ENCODE results near the gene PCDH12.
"Not testable (repeated sequence)": the region's sequence is repeated elsewhere in the genome, so short reads cannot be mapped to it uniquely, and the experiment has no call there.

PCDH12 gene

DNA sequence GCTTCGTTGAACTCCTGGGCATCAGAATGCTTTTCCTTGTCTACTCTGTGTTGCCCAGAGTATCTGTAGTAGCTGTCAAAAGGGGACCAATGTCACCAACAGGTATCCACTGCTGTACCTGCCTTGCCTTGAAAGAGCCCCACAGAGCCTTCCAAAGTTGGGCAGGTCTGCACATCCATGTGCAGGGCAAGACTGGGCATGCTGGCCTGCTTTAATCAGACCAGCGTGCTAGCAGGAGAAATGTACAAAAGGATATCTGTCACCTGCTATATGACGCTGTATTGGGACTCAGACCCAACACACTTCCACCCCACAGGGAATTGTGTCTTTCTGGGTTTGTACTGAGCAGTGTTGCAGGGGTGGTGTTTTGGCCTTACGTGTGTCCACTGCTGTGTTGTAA lies 22.5 kb downstream of the PCDH12 start:
- no peak for DNase-seq

DNA sequence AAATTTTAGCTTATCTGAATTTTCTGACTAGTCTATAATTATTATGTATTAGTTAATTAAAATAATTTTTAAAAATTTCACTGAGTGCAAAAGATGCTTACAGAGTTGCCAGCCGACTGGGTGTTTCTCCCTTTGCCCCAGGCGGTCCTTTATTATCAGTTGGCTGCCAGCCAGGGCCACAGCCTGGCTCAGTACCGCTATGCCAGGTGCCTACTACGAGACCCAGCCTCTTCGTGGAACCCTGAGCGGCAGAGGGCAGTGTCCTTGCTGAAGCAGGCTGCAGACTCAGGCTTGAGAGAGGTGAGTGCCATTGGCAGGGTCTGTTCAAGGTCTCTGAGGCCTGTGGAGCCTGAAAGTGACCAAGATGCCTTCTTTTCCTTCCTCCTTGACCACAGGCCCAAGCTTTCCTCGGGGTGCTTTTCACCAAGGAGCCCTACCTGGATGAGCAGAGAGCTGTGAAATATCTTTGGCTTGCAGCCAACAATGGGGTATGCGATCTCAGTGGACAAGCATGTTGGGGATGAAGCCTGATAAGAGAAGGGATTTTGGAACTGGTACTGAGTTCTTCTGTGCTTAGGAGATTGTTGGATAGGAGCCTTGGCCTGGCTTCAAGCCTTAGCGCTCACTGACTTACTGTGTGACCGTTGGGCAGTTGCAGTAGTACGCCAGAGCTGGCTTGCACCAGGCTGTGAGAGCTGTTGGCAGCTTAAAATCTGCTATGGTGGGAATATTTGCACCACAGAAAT lies 23.7 kb downstream of the PCDH12 start:
- no peak for DNase-seq

DNA sequence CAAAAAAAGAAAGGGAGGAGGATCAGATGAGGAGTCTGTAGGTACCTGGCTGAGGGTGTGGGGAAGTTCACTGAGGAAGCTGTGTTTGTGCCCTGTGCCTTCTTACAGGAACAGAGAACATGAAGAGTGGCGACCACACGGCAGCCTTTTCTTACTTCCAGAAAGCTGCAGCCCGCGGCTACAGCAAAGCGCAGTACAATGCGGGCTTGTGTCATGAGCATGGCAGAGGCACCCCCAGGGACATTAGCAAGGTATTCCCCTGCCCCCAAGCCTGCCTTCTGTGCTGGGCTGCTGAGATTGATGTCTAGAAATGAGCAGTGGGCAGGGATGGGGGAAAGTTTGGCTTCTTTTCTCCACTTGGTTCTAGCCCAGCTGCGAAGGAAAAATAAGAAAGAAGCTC lies 24.9 kb downstream of the PCDH12 start:
- DNase-seq: no peak

DNA sequence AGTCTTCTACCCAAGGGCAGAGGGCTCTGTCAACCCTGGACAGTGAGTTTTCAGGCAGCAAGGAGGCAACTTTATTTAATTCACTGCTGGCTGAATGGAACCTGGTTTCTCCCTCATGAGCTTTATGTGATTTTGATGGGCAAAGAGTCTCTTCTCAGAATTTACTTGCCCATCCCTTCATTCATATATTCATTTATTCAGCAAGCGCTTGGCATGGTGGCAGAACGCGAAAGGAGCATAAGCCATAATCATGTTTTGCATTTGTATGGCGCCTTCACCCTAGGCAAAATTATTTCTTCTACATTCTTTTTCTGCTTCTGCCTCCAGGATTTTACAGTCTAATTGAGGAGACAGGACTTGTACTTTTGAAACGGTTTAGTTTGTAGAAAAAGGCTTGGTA lies 26.3 kb downstream of the PCDH12 start:
- DNase-seq: no peak

DNA sequence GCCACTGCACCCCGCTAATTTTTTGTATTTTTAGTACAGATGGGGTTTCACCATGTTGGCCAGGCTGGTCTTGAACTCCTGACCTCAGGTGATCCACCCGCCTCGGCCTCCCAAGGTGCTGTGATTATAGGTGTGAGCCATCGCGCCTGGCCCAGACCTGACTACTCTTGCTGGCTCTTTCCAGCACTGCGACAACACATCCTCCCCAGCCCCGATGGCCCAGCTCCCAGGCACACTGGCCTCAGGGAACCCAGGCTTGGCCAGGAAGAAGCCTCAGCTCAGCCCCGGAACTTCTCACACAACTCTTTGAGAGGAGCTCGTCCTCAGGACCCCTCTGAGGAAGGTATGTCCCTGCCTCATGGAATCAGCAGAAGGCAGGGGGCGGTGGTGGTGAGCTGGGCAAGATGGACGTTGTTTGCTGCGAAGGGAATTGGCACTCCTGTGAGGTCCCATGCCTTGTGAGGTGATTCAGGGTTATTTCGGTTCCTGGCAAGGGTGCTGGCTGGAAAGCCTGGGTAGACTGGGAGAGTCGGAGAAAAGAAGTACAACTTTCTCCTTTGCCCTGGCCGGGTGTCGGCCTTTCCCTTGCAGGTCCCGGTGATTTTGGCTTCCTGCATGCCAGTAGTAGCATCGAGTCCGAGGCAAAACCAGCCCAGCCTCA lies 28.5 kb downstream of the PCDH12 start:
- no peak for DNase-seq

DNA sequence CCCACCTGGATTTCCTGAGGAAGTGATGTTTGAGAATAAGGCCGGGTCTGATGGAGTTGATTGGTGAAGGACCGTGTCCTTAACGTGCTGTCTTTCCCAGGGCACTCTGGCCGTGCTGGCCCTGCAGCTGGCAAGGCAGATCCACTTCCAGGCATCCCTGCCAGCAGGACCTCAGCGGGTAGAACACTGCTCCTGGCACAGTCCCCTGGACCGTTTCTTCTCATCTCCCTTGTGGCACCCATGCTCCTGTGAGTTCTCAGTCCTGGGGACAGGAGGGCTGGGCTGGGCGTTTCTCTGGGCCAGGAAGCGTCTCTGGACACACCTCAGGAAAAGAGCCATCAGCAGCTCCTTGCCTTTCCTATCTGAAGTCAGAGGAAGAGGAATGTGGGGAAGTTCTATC lies 30.0 kb downstream of the PCDH12 start:
- no peak for DNase-seq

DNA sequence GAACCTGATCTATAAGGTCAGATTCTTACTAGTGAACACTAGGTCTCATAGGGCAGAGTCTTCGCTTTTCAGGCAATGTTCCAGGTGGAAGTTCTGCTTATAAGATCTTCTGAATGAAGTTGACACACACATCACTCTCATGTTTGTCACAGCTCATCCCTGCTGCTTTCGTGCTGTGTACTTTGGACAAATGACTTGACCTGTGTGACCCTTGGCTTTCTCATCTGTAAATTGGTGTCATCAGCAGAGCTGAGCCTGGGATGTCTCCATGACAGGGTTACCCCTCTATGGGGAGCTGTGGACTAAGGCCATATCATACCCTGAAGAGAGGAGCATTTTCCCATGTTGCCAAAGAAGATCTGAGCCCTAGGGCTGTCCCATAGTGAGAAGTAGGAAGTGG lies 31.6 kb downstream of the PCDH12 start:
- no peak for DNase-seq

DNA sequence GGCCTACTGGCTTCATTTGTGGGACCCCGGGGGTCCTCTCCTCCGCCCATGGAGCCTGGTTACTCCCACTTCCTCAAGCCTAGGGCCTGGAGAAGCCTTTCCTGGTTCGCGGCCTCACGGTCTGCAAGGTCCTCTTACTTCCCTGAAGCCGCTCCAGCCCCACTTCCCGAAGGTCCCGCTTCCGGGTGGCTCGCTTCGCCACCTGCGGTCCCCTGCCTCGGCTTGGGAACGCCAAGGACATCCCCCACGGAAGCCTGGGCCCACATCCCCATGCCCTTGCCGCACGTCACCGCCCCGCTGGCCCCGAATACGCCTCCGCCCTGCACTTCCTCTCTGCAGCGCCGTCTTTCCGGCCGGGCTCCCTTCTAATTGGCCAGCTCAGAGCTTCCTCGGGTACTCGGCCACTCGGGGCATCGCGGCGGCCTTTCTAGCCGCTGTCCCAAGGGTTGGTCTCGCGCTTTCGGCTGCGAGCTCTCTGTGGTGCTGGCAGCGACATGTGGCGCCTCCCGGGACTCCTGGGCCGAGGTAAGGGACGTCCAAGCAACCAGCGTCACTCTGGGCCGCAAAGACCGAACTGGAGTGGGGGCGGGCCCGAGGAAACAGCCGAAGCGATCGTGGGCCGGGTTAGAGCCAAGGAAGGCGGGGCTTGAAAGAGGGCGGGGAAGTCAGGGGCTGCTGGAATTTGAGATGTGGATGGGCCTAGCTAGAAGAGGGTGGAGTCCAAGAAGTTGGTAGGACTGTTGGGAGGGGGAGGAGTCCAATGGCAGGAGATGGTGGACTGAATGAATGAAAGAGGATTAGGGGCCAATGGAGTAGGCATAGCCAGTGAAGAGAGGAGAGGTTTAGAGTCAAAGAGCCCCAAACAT lies 34.3 kb downstream of the PCDH12 start, which contains the start of gene DELE1:
DELE1 (plus strand) TSS at position 424 of the 866 bp plus-strand sequence; CDS start at position 495, 71 bp downstream.
- DNase-seq: peak; percentile 92

DNA sequence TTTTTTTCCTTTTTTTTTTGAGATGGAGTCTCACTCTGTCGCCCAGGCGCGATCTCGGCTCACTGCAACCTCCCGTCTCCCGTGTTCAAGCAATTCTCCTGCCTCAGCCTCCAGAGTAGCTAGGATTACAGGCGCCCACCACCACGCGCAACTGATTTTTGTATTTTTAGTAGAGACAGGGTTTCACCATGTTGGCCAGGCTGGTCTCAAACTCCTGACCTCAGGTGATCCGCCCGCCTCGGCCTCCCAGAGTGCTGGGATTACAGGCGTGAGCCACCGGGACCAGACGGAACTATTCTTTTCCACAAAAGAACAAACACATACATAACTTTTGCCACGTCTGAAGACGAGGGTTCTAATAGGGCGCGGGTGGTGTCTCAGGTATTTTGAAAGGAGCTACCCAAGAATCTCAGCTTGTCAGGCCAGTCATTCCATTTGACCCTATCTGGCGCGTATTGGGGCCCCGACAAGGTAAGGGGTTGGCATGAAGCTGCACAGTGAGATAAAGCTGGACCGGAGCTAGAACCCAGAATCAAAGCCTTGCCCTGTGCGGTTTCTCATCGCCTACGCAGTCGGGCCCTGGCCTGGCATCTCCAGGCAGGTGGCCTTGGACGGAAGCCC lies 35.1 kb downstream of the PCDH12 start:
- DNase-seq: not testable (repeated sequence)

DNA sequence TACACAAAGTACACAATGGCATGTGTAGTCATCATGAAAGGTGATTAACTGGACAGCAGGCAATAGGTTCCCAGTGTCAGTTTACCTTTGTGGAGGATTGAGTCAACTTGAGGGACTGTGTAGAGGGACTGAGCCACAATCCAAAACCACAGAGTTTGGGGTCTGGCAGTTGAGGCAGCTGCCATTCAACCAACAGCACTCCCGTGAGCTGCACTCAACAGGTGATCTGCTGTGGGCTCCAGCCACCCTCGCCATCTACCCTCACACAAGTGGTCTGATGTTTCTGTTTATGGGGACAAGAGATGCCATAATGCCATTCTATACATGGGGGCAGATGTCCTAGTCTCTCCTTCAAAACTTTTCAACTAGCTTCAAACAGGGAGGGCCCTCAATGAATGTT lies 37.2 kb downstream of the PCDH12 start:
- no peak for DNase-seq

DNA sequence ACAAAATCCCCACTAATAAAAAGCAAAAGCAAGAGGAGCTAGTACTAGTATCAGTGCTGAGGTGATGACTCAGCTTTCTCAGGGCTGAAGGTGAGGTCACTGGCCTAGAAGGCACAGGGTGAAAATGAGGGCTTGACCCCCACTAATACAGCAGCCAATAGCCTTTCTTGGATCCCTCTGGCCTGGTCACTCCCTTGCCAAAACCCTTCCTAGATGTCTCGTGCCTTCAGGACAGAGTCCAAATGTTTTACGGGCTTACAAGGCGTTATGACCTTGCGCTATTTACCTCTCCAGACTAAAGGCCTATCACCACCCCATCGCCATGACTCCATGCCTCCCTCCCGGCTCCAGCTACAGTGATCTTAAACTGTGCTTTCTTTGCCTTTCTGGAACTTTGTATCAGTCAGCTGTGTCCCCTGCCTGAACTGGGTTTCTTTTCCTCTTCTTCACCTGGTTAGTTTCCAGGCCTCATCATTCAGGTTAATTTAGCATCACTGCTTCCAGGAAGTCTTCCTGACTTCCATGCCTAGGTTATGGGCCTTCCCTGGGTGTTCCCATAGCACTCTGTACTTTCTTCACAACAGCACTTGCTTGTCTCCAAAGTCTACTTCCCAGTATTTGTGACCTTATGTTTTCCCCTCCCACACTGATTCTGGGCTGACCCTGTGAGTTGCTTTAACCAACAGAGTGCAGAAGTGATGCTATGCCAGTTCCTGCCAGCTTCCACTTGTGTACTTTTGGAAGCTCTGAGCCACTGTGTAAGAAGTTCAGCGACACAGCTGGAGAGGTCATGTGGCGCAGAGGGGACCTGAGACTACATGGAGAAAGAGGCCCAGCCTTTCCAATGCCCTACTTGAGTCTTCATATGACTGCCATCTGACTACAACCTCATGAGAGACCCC lies 38.5 kb downstream of the PCDH12 start:
- no peak for DNase-seq

DNA sequence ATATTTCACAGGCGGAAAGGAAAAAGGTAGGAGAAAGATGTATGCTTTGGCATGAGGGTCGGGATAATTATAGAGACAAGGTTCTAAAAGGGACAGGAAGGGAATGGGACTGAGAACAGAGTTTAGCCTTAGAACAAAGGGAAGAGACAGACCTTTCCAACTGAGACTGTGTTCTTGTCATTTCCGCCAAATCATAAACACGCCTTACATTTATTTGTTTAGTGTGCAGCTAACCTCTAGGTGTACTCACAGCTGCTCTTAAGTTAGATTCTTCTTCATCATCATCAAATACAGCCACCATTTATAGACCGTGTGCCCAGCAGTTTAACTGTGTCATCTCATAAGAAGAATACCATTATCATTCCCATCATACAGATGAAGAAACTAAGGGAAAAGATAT lies 40.2 kb downstream of the PCDH12 start:
- DNase-seq: no peak

DNA sequence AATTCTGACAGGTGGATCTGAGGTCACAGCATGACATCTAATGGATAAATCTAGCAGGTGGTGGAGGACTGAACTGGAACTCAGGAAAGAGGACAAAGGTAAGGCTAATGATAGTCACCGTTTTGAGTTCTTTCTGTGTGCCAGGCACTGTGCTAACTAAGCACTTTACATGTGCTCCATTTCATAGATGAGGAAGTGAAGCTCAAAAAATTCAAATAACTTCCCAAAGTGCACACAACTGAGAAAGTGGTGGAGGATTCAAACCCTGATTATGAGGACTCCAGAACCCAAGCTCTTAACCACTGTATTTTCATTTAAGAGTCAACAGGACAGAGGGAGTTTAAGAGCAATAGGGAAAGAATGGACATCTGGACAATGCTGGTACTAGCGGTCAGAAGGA lies 41.5 kb downstream of the PCDH12 start:
- DNase-seq: no peak

DNA sequence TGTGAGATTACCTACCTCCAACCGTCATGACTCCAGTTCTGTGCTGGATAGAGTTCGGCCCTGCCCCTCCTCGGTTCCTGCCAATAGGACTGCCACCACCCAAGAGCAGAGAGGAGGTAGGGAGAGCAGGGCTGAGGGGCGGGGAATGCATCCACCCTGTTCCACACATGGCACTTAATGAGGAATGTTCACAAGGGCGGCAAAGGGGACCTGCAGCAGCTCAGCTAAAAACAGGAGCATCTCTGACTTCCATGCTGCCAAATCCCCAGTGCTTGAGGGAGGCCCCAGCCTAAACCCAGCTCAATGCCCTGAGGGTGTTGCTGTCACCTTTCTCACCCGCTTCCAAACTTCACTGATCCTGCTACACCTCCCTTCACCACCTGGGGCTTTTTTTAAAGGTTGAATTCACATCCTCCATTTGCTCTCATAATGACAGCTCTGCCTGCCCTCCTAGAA lies 42.1 kb downstream of the PCDH12 start:
- no peak for DNase-seq

DNA sequence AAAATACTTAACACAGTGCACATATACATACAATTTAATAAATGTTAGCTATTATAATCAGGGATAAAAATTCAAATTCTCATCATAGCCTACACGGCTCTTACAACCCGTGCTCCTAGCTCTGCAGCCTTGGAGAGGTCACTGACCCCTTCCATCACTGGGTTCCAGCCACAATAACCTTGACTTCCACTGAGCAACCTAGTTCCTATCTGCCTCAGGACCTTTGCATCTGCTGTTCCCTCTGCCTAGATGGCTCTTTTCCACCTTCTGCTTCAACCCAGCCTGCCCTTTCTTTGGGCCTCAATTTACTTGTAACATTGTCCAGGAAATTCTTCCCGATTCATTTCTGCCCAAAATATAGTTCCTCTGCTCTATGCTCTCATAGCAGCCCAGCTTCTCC lies 43.2 kb downstream of the PCDH12 start:
- no peak for DNase-seq

DNA sequence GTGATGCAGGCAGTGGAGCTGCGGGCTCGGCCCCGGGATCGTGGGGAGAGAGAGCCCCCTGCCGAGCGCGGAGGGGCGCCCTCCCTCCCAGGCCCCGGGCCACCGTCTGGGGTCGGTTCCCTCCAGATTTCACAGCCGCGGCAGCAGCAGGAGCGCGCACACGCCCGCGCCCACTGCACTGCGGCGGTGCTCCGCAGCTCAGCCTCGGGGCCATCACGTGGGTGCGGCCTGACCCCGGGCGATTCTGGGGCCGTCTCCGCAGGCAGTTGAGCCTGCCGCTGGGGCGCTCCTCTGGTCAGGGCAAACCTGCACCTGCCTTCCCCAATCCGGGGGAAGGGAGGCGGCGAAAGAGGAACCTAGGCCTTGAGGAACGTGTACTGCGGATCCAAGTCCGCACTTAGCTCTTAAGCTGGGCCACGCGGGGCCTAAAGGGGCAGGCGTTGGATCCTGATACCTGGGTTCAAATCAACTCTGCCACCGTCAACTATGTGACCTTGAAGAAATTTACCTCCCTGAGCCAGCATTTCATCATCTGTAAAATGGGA lies 43.7 kb downstream of the PCDH12 start:
- DNase-seq: peak; percentile 4

DNA sequence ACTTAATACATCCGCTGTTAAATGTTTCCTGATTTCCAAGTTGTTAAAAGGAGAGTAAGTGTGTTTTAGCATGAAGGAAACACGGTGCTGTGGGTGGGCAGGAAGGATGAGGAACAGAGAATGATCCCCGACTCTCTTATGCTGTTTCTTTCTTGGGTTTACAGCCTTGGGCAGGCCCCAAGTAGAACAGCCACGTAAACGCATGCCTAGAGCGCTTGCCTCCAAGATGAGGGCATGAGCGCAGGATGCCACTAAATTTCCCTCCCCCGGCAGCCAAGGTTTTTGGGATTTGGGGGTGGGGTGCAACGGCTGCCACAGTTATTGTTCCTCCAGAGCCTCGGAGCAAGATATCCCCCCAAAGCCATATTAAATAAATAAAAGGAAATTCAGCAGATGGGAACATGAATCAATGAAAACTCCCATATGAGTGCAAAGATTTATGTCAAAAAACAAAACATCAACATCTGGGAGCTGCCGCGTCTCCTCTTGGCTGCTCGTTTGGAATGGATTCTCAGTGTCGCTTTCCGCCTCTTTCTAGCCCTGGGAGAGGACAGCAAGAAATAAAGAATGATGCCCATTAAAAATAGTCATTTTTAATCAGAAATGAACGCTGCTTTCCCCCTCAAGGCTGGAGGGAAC lies 44.3 kb downstream of the PCDH12 start:
- DNase-seq: peak; percentile 3

DNA sequence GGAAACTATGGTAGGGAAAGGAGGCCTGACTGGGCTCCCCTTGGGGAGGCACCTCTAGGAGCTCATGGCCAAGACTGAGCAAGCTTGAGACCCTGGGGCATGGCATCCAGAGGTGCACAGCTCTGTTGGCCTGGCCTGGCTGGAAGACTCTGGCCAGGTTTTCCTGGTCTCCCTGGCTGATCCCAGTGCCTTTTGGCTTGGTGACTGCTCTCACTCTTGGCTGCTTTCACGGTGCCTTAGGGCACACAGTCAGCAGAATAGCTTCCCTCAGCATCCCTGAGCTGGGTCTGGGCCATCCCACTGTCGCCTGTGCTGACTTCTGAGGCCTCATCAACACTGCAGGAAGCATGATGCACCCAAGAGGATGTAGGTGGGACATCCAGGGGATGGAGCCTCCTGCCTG lies 47.7 kb downstream of the PCDH12 start:
- no peak for DNase-seq

DNA sequence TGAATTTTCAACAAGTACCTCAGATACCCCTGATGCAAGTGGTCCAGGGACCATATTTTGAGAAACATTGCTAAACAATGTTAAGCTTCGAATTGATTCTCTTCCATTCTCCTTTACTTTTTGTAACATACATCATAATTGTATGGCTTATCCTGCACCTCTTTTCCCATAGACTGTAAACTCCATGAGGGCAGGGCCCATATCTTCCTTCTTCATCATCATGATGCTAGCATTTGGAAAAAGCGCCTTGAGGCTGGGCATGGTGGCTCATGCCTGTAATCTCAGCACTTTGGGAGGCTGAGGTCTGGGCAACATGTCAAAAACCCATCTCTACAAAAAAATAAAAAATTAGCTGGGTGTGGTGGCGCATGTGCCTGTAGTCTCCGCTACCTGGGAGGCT lies 48.8 kb downstream of the PCDH12 start:
- DNase-seq: no peak

DNA sequence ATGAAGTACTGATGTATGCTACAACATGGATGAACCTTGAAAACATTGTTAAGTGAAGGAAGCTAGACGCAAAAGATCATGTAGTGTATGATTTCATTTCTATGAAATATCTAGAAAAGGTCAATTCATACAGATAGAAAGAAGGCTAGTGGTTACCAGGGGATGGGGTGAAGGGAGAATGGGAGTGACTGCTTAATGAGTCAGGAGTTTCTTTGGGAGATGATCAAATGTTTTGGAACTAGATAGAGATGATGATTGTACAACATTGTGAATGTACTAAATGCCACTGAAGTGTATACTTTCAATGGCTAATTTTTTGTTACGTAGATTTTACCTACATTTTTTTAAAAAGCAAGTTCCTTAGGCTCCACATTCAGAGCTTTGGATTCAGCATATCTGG lies 49.2 kb downstream of the PCDH12 start:
- peak; percentile 11 for DNase-seq

DNA sequence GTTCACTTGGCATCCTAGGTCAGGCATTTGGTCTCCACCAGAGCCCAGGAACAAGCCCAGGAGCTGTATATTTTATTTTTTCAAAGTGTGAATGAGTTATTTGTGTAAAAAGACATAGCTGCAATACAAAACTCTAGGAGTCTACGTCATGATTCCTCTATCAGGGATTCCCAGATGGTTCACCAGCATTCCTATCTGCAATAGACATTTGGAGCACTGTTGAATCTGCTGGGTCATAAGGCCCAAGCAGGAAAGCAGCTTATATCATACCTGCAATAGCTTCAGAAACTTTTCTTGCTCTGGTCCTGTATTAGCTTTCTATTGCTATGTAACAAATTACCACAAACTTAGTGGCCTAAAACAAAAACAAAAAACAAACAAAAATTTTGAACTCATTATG lies 51.0 kb downstream of the PCDH12 start:
- DNase-seq: no peak

Data from fibroblast of skin of abdomen (primary cell).